ENCODE measurements around the gene ZBED3.
A peak's percentile ranks its signal among the peaks of the same experiment; 100 is the strongest.

Gene ZBED3

GRCh38 chr5:77029376-77029885 lies 57.7 kb downstream of the ZBED3 start:
- Histone ChIP-seq H3K9me3 (no peaks in the 10 kb centered on the region; the same call in none of the 2 replicates), H3K4me3 (ENCODE audit: low read depth, low read length) (peak overlapping the region; percentile 83; the same call in 1 of the 2 replicates), H3K27me3 (no peaks in the 10 kb centered on the region; the same call in none of the 2 replicates), H3K36me3 (no peaks in the 10 kb centered on the region), H3K4me1 (0 out of 2 replicates have a peak, but pooled peaks cover 3% of the 10 kb centered on the region)
- no peak for DNase-seq
- no peak for TF ChIP-seq CTCF (IDR thresholded peaks at IDR 0.05; ENCODE audit: low read depth, low read length)

GRCh38 chr5:77028631-77029375 lies 58.3 kb downstream of the ZBED3 start:
- TF ChIP-seq CTCF (IDR thresholded peaks at IDR 0.05; ENCODE audit: low read depth, low read length): no peak
- Histone ChIP-seq H3K9me3 (no peaks in the 10 kb centered on the region; the same call in none of the 2 replicates), H3K36me3 (no peaks in the 10 kb centered on the region), H3K4me1 (0 out of 2 replicates have a peak, but pooled peaks cover 3% of the 10 kb centered on the region), H3K4me3 (ENCODE audit: low read depth, low read length) (no peak overlapping the region), H3K27me3 (no peaks in the 10 kb centered on the region; the same call in none of the 2 replicates)
- no peak for DNase-seq

GRCh38 chr5:77024490-77024889 lies 62.6 kb downstream of the ZBED3 start:
- DNase-seq: no peak
- Histone ChIP-seq H3K36me3 (no peaks in the 10 kb centered on the region), H3K27me3 (peaks cover 13% of the 10 kb centered on the region), H3K9me3 (no peaks in the 10 kb centered on the region; the same call in none of the 2 replicates), H3K4me1 (no peaks in the 10 kb centered on the region), H3K4me3 (ENCODE audit: low read depth, low read length) (no peak overlapping the region)
- no peak for TF ChIP-seq CTCF (IDR thresholded peaks at IDR 0.05; ENCODE audit: low read depth, low read length)

GRCh38 chr5:77022511-77023417 lies 64.3 kb downstream of the ZBED3 start:
- H3K4me3 ChIP-seq (ENCODE audit: low read depth, low read length): no peak overlapping the region
- TF ChIP-seq CTCF (IDR thresholded peaks at IDR 0.05; ENCODE audit: low read depth, low read length): no peak
- no peaks in the 10 kb centered on the region for H3K4me1 ChIP-seq
- DNase-seq: no peak
- no peaks in the 10 kb centered on the region for H3K9me3 ChIP-seq
- no peaks in the 10 kb centered on the region for H3K36me3 ChIP-seq
- H3K27me3 ChIP-seq: peaks cover 14% of the 10 kb centered on the region

All from BE2C (cell line).